DOHH2 (cell line): ENCODE results near the gene EML5.
"Not testable (repeated sequence)": the region's sequence is repeated elsewhere in the genome, so short reads cannot be mapped to it uniquely, and the experiment has no call there.

ENCODE experiments used
- CTCF ChIP-seq: fragments of 200-600 bp; sonication (generic); IDR thresholded peaks from one replicate; pipeline ENCODE4 v1.5.1; 2014; ENCODE audit warnings: antibody characterized with exemption, mild to moderate bottlenecking, low read depth, low read length; ENCODE audit not compliant: poor library complexity, severe bottlenecking
- EZH2phosphoT487 ChIP-seq: fragments of 200-600 bp; sonication (generic); IDR thresholded peaks from 2 replicates; pipeline ENCODE4 v1.6.1; 2017; ENCODE audit warnings: borderline replicate concordance, mild to moderate bottlenecking, antibody characterized with exemption, low read length, moderate library complexity, mixed read lengths

GRCh38 chr14:88819674-88820073 is 26.9 kb upstream of the EML5 start:
- TF ChIP-seq CTCF, EZH2phosphoT487: not testable (repeated sequence)
